SIG-M5 treated with dmso at 0.1 percent for 504 hours (cell line): Measurements from ENCODE around the gene C12orf43.

Experiments
- DNase-seq: peaks from one replicate; lab custom pipeline; 2025; ENCODE audit not compliant: unreplicated experiment; lab: John Stamatoyannopoulos, UW

Gene C12orf43

GRCh38 chr12:121000530-121000929, 15.8 kb downstream of the C12orf43 start:
- no peak for DNase-seq

GRCh38 chr12:120999191-121000120, 16.8 kb downstream of the C12orf43 start:
- no peak for DNase-seq

- DNase-seq = no peak
These were observed 17.9 kb downstream of the C12orf43 start for GRCh38 chr12:120998435-120998834.

GRCh38 chr12:120997448-120997847, 18.8 kb downstream of the C12orf43 start:
- DNase-seq = no peak

- no peak for DNase-seq
These were observed 20.0 kb downstream of the C12orf43 start for GRCh38 chr12:120996133-120996746.

- no peak for DNase-seq
These were observed 21.5 kb downstream of the C12orf43 start for GRCh38 chr12:120994589-120995337.

- no peak for DNase-seq
These were observed 22.2 kb downstream of the C12orf43 start for GRCh38 chr12:120994059-120994458.

GRCh38 chr12:120993496-120993895, 22.8 kb downstream of the C12orf43 start:
- no peak for DNase-seq

GRCh38 chr12:120992989-120993388, 23.3 kb downstream of the C12orf43 start:
- no peak for DNase-seq

- DNase-seq = no peak
These were observed 24.3 kb downstream of the C12orf43 start for GRCh38 chr12:120991965-120992364.

- DNase-seq = no peak
These were observed 25.7 kb downstream of the C12orf43 start for GRCh38 chr12:120990487-120991055.

GRCh38 chr12:120989687-120990086, 26.6 kb downstream of the C12orf43 start:
- DNase-seq = no peak

GRCh38 chr12:120988658-120989057, 27.6 kb downstream of the C12orf43 start:
- no peak for DNase-seq

GRCh38 chr12:120988234-120988633, 28.1 kb downstream of the C12orf43 start:
- no peak for DNase-seq

- no peak for DNase-seq
These were observed 31.9 kb downstream of the C12orf43 start for GRCh38 chr12:120984351-120984898.

- no peak for DNase-seq
These were observed 32.5 kb downstream of the C12orf43 start for GRCh38 chr12:120983759-120984158.

- no peak for DNase-seq
These were observed 33.6 kb downstream of the C12orf43 start for GRCh38 chr12:120982659-120983058.

GRCh38 chr12:120981407-120981941, 34.8 kb downstream of the C12orf43 start:
- DNase-seq = no peak

- DNase-seq = no peak
These were observed 35.4 kb downstream of the C12orf43 start for GRCh38 chr12:120980800-120981368.
